HG02981 (cell line): Measurements from ENCODE around the gene PRSS50.

ENCODE experiments used
- ATAC-seq: cut with Tn5 transposase; IDR thresholded peaks from one replicate; pipeline ENCODE4 v1.9.1; 2021; ENCODE audit warnings: mild to moderate bottlenecking, moderate library complexity; ENCODE audit not compliant: unreplicated experiment

PRSS50 gene

DNA sequence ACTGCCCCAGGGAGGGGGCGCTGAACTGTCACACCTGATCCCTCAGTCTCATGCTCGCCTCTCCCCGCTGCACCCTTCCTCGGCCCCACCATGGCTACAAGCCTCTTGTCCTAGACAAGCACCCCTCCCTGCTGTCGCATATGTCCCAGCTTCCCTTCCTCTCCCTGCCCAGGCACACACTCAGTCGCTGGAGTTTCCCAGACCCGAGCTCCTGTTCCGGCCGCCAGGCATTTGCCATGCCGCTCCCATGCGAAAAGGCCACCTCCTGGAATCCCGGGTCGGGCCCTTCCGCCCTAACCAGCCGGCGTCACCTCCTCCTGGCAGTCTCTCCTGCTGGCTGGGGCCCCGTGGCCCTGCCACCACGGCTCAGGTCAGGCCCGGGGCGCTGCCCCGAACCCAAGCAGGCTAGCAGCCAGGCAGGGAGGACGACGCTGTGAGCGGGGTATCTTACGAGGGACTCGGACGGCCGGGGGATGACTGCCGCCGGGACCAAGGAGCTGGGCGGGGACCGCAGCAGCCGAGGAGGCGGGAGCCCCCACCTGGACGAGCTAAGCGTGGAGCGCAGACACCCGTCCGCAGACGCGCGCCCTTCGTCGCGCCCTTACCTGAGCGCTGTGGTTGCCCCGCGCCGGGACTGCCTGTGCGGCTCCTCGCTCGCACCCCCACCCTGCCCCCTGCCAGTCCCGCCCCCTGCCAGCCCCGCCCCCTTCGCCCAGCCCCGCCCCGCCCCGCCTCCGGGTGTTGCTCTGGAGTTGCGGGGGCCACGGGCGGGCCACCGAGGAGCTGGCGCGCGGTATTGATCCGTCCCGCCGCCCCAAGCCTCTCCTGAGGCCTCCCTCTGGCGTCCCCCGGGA lies 24.4 kb downstream of the PRSS50 start, which contains the start of gene ALS2CL:
Gene ALS2CL, minus strand, starts transcription at position 642 of the 854 bp plus-strand sequence. CDS start 4,239 bp downstream, outside the sequence.
- no peak for ATAC-seq

DNA sequence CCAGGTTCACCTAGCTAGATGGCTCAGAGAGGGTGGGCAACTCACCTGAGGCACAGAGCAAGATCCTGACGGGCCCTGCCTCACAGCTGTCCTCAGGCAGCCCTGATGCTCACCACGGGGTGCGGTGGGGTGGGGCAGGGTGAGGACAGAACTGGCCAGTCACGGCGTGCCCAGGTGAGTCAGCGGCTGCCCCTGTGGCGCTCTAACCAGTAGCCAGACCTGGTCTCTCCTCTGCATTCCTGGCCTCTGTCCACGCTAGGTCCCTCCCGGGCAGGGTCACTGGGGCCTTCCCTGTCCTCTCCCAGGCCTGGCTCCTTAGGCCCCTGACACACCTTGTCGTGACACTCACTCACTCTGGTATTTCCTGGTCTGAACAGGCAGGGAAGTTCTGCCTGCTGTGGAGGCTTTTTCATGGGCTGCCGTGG lies 25.1 kb downstream of the PRSS50 start:
- no peak for ATAC-seq

DNA sequence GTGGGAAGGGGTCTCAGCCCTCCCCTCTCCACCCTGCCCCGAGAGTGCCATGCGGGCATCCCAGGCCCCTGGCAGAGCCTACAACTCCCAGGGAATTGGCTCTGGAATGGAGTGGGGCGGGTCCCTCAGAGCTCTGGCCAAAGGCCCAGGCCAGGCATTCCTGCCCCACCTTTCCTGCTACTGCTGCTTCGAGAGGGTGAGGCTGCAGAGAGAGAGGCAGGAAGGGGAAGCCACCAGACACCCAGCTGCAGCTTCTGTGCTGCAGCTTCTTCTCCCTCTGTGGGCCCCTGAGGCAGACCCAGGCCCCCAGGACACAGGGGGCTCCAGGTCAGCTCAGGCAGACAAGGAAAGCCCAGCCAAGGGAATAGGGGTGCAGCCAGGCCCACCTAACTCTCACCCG lies 26.9 kb downstream of the PRSS50 start:
- ATAC-seq: no peak

DNA sequence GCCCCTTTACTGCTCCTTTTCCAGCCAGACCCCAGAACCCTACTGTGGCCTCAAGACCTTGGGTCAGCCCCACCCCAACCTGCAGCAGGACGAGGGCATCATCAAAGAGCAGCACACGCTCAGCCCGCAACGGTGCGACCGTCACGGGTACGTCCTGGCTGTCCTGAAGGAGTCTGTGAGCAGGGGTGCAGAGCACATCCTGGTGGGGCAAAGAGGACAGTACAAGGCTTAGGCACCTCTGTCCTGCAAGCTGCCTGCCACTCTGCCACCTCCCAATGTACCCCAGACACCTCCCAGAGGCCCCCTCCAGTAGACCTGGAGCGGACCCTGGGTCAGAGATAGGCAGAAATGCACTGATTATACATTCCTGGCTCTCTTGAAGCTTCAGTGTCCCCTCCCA lies 32.2 kb downstream of the PRSS50 start:
- ATAC-seq: no peak

DNA sequence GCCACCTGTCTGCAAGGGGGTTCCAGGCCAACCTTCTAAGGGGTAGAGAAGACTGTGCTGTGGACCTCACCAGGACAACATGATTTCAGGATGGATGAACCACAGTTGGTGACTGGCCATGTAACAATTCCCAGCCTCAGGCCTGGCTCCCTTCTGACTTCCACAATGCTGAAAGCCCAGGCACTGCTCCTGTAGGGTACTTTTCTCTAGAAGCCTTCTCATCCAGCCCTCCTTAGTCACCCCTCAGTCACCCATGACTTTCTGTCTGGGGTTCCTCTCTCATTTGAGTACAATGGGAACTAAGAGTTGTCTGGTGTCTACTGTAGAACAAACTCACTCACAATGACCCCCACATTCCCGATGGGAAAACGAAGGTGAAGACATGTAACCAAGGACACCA lies 32.8 kb downstream of the PRSS50 start:
- ATAC-seq: no peak

DNA sequence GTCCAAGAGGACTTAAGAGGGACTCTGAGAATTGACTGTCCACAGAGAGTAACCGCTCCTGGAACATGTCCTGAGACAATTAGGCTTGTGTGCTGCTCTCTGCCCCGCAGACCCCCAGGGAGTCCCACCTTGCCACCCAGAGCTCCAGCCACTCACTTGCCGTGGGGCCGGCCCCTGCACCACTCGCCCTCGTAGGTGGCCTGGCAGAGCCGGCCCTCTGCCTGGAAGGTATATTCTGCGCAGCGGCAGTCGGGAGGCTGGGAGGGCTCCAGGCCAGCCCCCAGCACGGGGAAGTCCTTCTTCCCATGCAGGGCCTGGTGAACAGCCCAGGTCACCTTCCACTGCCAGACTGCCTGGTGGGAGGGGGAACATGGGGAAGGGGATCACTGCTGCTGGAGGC lies 34.7 kb downstream of the PRSS50 start:
- no peak for ATAC-seq

DNA sequence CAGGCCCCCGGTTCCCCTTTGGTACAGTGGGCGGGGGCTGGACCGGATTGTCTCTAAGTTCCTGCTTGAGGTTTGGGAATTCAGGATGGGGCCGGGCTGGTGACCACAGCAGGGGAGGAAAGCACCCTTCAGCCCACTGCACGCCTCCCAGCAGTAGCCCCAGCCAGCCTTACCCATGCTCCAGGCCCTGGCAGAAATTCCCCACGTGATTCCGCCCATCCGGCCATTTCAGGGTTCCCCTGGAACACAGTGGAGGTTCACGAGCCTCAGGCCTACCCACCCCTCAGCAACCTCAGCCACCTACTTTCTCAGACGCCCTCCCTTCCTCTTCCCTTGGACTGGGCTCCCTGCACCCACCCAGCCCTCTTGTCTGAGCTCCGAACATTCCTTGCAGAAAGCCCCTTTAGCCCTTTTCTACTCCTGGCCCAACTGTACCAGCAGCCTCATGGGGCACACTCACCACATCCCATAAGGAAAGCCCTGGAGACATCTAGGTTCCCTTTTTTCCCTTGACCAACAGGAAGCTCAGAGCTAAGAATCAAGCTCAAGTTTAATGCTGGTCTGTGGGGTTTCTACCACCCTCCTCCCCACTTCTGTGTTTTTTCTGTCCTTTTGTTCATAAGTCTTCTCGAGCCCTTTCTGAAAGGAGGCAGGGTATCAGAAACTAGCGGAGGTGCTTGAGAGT lies 35.7 kb downstream of the PRSS50 start:
- ATAC-seq: no peak

DNA sequence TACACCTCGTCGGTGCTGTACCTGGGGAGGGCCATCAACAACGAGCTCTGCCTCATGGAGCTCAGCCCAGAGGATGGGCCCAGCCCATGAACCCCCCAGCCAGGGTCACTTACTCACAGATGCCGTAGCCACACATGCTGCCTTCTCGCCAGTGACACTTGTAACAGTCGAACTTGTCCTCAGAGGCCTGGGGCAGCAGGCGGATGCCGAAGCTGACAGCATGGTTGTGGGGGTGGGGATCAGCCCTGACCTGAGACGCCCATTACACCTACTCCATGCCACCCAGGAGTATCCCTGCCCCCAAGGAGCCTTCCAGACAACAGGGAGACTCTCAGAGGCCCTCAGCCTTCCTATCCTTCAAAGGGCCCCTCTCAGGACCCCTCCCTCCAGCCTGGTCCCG lies 36.3 kb downstream of the PRSS50 start:
- no peak for ATAC-seq

DNA sequence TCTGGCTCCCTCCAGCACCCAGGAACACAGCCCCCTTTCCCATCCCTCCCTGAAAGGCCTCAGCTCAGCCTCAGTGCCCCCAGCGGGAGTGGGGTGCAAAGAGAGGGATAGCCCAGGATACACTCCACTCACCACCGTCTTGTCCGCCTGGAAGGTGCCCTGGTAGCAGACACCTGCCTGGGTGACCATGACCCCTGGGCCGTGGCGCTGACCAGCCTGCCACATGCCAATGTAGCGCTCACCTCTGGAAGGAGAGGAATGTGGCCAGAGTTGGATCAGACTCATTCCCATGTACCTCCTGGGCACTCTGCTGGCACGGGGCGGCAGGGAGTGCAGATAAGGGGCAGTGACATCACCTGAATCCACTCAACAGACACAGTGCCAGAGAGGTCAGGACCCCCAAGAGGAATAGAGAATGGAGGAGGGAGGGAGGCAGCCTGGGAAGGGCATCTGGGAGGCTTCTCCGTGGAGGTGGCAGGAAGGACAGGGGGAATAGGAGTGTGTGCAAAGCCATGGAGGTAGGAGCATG lies 37.3 kb downstream of the PRSS50 start:
- ATAC-seq: no peak

DNA sequence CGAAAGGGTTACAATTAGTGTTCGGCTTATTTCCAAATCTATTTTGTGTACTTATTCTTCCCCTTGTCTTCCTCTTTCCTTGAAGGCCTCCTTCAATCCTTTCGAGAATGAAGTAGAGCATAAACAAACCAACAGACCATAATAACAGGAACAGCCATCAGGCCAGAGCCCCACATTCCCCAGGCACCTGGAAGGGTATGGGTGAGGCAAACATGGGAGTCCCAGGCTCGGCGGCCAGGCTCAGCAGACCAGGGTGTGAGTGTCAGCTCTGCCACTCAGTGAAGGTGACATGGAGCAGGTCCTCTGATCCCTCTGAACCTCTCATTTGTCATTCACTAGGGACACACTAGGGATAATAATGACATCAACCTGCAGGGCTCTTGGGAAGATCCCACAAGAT lies 38.0 kb downstream of the PRSS50 start:
- no peak for ATAC-seq

DNA sequence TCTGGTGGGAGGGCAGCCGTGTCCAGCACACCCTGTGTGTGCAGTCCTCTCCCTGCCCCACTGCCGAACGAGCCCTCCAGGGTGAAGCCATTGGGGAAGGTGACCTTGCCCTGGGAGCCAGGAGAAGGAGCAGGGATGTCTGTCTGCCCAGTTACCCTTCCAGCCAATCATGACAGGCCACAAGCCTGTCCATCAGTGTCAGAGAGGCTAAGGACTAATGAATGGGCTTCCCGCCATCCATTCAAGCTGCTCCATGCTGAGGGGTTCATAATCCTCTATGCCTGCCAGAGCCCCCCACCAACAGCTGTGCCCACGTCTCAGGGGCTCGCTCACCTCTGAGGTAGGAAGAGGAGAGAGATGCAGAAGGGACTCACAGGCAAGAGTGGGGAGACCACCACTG lies 39.4 kb downstream of the PRSS50 start:
- ATAC-seq: no peak

DNA sequence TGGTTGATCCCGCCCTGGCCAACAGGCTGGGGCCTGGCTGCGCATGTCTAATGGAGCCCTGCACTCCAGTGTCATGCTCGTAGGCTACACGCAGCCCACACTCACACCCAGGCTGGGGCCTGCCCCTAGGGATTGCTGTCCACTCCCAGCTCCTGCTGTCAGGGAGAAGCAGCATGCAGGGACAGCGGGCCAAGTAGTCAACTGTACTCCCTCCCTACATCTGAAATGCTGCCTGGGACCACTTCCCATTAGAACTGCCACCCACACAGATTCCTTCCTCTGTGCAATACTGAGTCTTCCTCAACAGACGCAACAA lies 40.3 kb downstream of the PRSS50 start:
- no peak for ATAC-seq

DNA sequence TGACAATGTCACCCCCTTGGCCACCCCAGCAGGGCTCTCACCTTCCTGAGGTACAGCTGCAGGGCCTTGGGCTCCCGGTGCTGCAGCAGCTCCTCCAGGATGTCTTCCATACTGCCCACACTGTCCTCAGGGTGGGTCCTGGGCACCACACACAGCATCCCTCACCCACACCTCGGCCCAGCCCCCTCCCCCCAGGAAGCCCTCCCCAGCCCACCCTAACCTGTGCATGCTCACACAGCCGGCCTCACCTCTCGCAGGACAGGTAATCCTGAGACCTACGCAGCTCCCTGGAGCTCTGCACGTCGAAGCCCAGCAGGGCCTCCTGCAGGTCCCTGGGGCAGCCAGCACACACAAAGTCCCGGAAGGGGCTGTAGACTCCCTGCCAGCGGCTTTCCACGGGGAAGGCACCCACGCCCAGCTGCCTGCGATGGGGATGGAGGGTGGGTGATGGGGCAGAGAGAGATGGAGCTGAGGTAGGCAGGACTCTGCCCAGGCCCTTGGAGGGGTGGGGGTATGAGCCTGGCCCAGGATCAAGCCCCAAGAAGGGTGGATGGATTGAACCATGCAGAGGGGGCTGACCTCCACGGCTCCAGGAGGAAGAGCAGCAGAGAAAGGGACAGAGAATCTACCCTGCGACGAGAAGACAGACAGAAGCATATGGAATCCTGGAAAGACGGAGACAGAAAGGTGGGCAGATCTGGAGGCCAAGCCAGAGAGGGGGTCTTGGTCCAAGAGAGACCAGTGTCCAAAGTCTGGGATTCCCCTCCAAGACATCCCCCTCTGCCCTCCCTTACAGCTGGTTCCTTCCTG lies 40.9 kb downstream of the PRSS50 start:
- ATAC-seq: no peak

DNA sequence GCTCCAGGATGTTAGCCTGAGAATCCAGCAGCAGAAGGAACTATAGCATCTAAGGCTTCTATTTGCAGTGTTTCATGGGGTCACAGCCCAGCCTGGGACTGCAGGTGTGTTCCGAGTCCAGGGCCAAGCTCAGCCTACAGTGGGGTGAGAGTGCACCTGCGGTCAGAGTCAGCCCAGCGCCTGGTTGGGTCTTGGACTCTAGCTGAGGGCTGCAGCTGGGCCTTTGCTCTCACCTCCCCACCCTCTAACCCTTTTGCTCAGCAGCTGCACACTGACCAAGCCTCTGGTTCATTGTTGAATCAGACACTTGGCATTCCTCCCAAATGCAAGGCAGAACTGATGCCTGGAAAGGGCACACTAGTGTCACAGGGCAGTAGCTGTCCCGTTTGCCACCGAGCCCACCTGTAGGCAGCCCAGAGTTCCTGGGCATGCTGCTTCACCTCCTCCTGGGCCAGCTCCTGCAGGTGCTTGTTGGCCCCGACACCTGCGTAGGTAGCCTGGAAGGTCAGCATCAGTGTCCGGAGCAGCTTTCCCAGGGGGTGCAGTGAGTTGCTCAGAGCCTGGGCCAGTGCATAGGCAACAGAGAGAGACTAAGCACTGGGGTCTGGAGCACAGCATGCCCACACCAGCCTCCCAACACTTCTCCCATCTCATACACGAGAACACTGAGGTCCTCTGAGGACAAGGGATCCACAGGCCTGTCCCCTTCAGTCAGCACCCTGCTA lies 41.7 kb downstream of the PRSS50 start:
- no peak for ATAC-seq

DNA sequence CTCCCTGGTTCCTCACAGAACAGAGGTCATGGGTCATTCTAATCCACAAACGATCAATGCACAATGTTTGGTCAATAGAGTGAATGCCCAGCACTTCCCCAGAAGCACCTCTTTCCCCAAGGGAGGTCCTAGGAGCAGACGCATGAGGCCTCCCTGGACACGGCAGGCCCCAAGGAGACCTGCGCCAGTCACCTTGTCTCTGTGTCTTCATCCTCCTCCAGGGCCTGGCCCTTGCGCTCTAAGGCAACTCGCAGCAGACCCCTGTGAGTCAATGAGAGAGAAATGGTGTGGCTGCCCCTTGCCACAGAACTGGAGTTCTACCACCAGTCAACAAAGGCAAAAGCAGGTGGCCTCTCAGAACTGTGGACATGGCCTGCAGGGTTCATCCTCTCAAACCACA lies 42.2 kb downstream of the PRSS50 start:
- ATAC-seq: no peak

DNA sequence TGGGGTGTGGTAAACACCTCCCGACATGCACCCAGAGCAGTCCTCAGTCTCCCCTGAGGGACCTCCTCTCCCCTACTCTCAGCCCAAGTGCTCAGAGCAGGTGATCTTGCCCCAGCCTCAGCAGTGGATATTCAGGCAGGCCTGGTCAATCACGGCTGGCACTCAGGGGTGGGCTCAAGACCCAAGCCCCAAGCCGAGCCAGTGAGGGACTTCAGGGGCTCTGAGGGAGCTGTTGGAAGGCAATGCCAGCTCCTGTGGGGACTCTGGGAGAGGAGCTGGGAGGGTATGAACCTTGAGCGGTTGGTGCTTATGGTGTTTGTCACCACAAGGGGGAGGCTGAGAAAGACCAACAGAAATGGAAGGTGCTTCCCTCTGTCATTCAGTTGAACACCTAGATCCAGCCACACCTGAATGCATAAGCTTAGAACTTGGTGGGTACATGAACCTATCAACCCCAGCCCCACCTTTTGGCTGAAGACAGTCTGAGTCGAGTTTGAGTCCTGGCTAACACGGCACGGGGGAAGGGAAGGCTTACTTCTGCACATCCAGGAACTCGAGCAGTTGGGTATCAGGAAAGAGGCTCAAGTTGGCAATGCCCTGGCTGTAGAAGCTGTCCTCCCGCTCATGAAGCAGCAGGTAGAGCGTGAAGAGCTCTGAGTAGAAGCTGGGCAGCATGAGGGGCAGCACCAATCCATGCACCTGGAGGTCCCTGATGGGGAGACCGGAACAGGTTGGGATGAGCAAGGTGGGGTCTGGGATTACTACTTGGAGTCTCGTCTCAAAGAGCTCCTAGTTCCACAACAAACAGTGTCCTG lies 43.4 kb downstream of the PRSS50 start:
- ATAC-seq: no peak

DNA sequence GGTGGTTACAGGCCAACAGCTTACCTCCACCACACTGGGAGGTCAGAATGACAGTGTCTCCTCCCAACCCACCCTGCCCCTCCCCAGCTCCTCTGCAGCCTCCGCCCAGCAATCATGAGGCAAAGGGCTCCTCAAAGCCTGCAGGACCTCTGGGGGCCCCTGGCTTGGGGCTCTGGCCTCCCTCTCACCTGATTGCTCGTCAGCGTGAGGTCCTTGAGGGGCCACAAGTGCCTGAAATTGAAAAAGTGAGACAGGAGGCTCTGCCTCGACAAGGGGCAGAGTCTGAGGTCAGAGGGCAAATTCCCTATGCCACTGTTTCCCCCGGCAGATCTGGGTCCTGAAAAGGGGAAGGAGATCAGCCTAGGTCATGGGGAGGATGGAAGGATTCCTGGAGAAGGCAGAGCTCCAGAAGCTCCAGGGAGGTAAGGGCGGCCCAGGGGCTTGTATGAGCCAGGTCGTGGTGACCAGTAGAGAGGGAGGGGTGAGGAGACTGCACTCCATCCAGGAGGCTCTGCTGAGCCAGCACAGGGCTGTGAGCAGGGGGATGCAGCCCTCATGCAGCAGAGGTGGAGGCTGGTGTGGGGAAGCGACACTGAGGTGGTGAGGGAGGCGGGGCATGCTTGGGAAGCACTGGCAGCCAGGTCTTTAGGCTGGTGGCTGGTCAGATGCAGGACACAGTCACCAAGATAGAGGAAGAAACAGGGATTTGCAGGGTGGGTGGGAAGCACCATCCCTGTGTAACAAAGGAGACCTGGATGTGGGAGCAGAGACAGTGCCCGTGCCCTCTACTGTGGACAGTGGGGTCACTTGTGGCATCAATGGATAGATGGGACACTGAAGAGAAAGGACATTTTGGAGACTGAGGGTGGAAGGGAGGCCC lies 44.3 kb downstream of the PRSS50 start:
- no peak for ATAC-seq

DNA sequence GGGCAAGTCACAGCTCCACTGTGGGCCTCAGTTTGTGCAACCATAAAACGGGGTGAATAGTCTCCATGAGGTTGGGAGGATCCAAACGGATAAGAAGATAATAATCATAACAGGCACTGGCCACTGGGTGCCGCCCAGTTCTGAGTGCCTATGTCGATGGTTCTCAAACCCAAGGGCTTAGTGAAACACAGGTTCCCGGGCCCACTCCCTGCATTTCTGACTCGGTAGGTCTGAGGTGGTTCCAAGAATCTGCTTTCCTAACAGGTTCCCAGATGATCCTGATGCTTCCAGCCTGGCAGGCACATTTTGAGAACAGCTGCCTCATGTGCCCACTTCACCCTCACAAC lies 45.3 kb downstream of the PRSS50 start:
- no peak for ATAC-seq
